Retinal pigment epithelial cell (primary cell): Measurements from ENCODE around the gene MAPKAP1.

Experiments
- DNase-seq: peaks from one replicate; pipeline ENCODE4 v3.0.0-alpha.2; 2010; ENCODE audit warnings: low read depth
- H3K4me3 ChIP-seq: 2 replicates; pipeline ENCODE4 v1.5.1; 2011; ENCODE audit warnings: mild to moderate bottlenecking, low read length, control low read depth, moderate library complexity
- CTCF ChIP-seq: conservative IDR thresholded peaks from 2 replicates; pipeline ENCODE4 v1.5.1; 2011; ENCODE audit warnings: low read depth, low read length, control low read depth, inconsistent platforms

The MAPKAP1 gene

GRCh38 chr9:125497478-125497877 lies 209.5 kb downstream of the MAPKAP1 start:
- TF ChIP-seq CTCF, result no peak
- no peak for DNase-seq

GRCh38 chr9:125496313-125496834 lies 210.6 kb downstream of the MAPKAP1 start:
- TF ChIP-seq CTCF, result no peak
- no peak overlapping the region for H3K4me3 ChIP-seq
- no peak for DNase-seq

More at GRCh38 chr9:125497478-125497877, 209.5 kb downstream of the MAPKAP1 start:
- no peak overlapping the region for H3K4me3 ChIP-seq

- H3K4me3 ChIP-seq, result no peak overlapping the region
- no peak for TF ChIP-seq CTCF
- DNase-seq, result no peak
These were observed 211.6 kb downstream of the MAPKAP1 start for GRCh38 chr9:125495172-125496119.

- no peak overlapping the region for H3K4me3 ChIP-seq
- DNase-seq, result no peak
- no peak for TF ChIP-seq CTCF
These were observed 212.4 kb downstream of the MAPKAP1 start for GRCh38 chr9:125494653-125494915.

- no peak overlapping the region for H3K4me3 ChIP-seq
- no peak for DNase-seq
- no peak for TF ChIP-seq CTCF
These were observed 212.9 kb downstream of the MAPKAP1 start for GRCh38 chr9:125493881-125494652.

GRCh38 chr9:125493384-125493783 lies 213.6 kb downstream of the MAPKAP1 start:
- H3K4me3 ChIP-seq, result no peak overlapping the region
- no peak for TF ChIP-seq CTCF
- DNase-seq, result no peak
